ENCODE measurements around the gene BCAS3.

GRCh38 chr17:61380217-61380835 is 702.7 kb downstream of the BCAS3 start:
- TF ChIP-seq, protein P1, sequence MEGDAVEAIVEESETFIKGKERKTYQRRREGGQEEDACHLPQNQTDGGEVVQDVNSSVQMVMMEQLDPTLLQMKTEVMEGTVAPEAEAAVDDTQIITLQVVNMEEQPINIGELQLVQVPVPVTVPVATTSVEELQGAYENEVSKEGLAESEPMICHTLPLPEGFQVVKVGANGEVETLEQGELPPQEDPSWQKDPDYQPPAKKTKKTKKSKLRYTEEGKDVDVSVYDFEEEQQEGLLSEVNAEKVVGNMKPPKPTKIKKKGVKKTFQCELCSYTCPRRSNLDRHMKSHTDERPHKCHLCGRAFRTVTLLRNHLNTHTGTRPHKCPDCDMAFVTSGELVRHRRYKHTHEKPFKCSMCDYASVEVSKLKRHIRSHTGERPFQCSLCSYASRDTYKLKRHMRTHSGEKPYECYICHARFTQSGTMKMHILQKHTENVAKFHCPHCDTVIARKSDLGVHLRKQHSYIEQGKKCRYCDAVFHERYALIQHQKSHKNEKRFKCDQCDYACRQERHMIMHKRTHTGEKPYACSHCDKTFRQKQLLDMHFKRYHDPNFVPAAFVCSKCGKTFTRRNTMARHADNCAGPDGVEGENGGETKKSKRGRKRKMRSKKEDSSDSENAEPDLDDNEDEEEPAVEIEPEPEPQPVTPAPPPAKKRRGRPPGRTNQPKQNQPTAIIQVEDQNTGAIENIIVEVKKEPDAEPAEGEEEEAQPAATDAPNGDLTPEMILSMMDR (IDR thresholded peaks at IDR 0.05; ENCODE audit: insufficient read depth, low read depth, low read length): no peak
- TF ChIP-seq EZH2 (IDR thresholded peaks at IDR 0.05; ENCODE audit: insufficient read depth, low read length): no peak
